Measurements from ENCODE around the gene CWC27.
A peak's percentile ranks its signal among the peaks of the same experiment; 100 is the strongest.

CWC27 gene

GRCh38 chr5:65055938-65056337 is 287.2 kb downstream of the CWC27 start:
- TF ChIP-seq CTCF (IDR thresholded peaks at IDR 0.05; ENCODE audit: insufficient read depth, low read depth, low read length, missing control alignments): no peak
- no peak for DNase-seq (ENCODE audit: low read depth)
- H3K4me3 ChIP-seq (ENCODE audit: low read depth, low read length): no peak overlapping the region

- no peak overlapping the region for H3K4me3 ChIP-seq (ENCODE audit: low read depth, low read length)
- DNase-seq (ENCODE audit: low read depth): peak; percentile 68
These were observed 291.2 kb downstream of the CWC27 start for GRCh38 chr5:65059681-65060598.

GRCh38 chr5:65061250-65061973 is 292.7 kb downstream of the CWC27 start:
- peak; percentile 89 for DNase-seq (ENCODE audit: low read depth)
- H3K4me3 ChIP-seq (ENCODE audit: low read depth, low read length): peak overlapping the region; percentile 11
- TF ChIP-seq CTCF (IDR thresholded peaks at IDR 0.05; ENCODE audit: insufficient read depth, low read depth, low read length, missing control alignments): no peak

More at GRCh38 chr5:65059681-65060598, 291.2 kb downstream of the CWC27 start:
- no peak for TF ChIP-seq CTCF (IDR thresholded peaks at IDR 0.05; ENCODE audit: insufficient read depth, low read depth, low read length, missing control alignments)

GRCh38 chr5:65061974-65062353 is 293.2 kb downstream of the CWC27 start:
- peak; percentile 60 for DNase-seq (ENCODE audit: low read depth)
- H3K4me3 ChIP-seq (ENCODE audit: low read depth, low read length): peak overlapping the region; percentile 11

GRCh38 chr5:65062469-65063083 is 293.8 kb downstream of the CWC27 start:
- TF ChIP-seq CTCF (IDR thresholded peaks at IDR 0.05; ENCODE audit: insufficient read depth, low read depth, low read length, missing control alignments): no peak
- DNase-seq (ENCODE audit: low read depth): no peak

More at GRCh38 chr5:65061974-65062353, 293.2 kb downstream of the CWC27 start:
- no peak for TF ChIP-seq CTCF (IDR thresholded peaks at IDR 0.05; ENCODE audit: insufficient read depth, low read depth, low read length, missing control alignments)

GRCh38 chr5:65065001-65065511 is 296.3 kb downstream of the CWC27 start:
- TF ChIP-seq CTCF (IDR thresholded peaks at IDR 0.05; ENCODE audit: insufficient read depth, low read depth, low read length, missing control alignments): no peak
- DNase-seq (ENCODE audit: low read depth): no peak

More at GRCh38 chr5:65062469-65063083, 293.8 kb downstream of the CWC27 start:
- no peak overlapping the region for H3K4me3 ChIP-seq (ENCODE audit: low read depth, low read length)

More at GRCh38 chr5:65065001-65065511, 296.3 kb downstream of the CWC27 start:
- H3K4me3 ChIP-seq (ENCODE audit: low read depth, low read length): no peak overlapping the region

All from GM12865 (cell line).